ENCODE measurements around the gene ZSWIM2.
"Not testable (repeated sequence)": the region's sequence is repeated elsewhere in the genome, so short reads cannot be mapped to it uniquely, and the experiment has no call there.

Gene ZSWIM2

GRCh38 chr2:186848873-186849578 is at the start of gene ZSWIM2:
ZSWIM2 (minus strand) TSS chr2:186849170; CDS start chr2:186849130, 40 bp downstream.
- DNase-seq: peak; percentile 3 to 6

GRCh38 chr2:186896220-186896619 is 47.2 kb upstream of the ZSWIM2 start:
- not testable (repeated sequence) for DNase-seq

GRCh38 chr2:186895451-186895850 is 46.5 kb upstream of the ZSWIM2 start:
- DNase-seq: no peak

- no peak for DNase-seq
These were observed 45.5 kb upstream of the ZSWIM2 start for GRCh38 chr2:186894478-186894877.

- no peak for DNase-seq
These were observed 43.9 kb upstream of the ZSWIM2 start for GRCh38 chr2:186892821-186893220.

- DNase-seq: no peak
These were observed 42.2 kb upstream of the ZSWIM2 start for GRCh38 chr2:186891185-186891621.

GRCh38 chr2:186889101-186889879 is 40.3 kb upstream of the ZSWIM2 start:
- DNase-seq: no peak

GRCh38 chr2:186887107-186888090 is 38.4 kb upstream of the ZSWIM2 start:
- no peak for DNase-seq

- no peak for DNase-seq
These were observed 35.6 kb upstream of the ZSWIM2 start for GRCh38 chr2:186884587-186884986.

- DNase-seq: no peak
These were observed 34.7 kb upstream of the ZSWIM2 start for GRCh38 chr2:186883666-186884065.

- DNase-seq: no peak
These were observed 33.6 kb upstream of the ZSWIM2 start for GRCh38 chr2:186882511-186883071.

GRCh38 chr2:186881660-186882059 is 32.7 kb upstream of the ZSWIM2 start:
- DNase-seq: no peak

GRCh38 chr2:186879312-186879711 is 30.3 kb upstream of the ZSWIM2 start:
- DNase-seq: no peak

GRCh38 chr2:186874713-186875112 is 25.7 kb upstream of the ZSWIM2 start:
- no peak for DNase-seq

- no peak for DNase-seq
These were observed 22.9 kb upstream of the ZSWIM2 start for GRCh38 chr2:186871881-186872280.

- DNase-seq: no peak
These were observed 19.4 kb upstream of the ZSWIM2 start for GRCh38 chr2:186868344-186868743.

GRCh38 chr2:186862869-186863709 is 14.1 kb upstream of the ZSWIM2 start:
- no peak for DNase-seq

- DNase-seq: no peak
These were observed 6.2 kb upstream of the ZSWIM2 start for GRCh38 chr2:186855216-186855615.

- DNase-seq: no peak
These were observed 5.0 kb upstream of the ZSWIM2 start for GRCh38 chr2:186853951-186854350.

- no peak for DNase-seq
These were observed 3.5 kb upstream of the ZSWIM2 start for GRCh38 chr2:186852508-186852907.

GRCh38 chr2:186842373-186842772 is 6.6 kb downstream of the ZSWIM2 start:
- no peak for DNase-seq

GRCh38 chr2:186841940-186842339 is 7.0 kb downstream of the ZSWIM2 start:
- no peak for DNase-seq
